ENCODE results near the gene ETHE1. TPM values are rescaled to one million over a fixed set of nuclear protein-coding genes. Genes with fewer than 3 reads are reported as not detected.

The ETHE1 gene, protein sequence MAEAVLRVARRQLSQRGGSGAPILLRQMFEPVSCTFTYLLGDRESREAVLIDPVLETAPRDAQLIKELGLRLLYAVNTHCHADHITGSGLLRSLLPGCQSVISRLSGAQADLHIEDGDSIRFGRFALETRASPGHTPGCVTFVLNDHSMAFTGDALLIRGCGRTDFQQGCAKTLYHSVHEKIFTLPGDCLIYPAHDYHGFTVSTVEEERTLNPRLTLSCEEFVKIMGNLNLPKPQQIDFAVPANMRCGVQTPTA
- 18.0 TPM for polyA plus RNA-seq (ENCODE audit: insufficient read length)

DNA sequence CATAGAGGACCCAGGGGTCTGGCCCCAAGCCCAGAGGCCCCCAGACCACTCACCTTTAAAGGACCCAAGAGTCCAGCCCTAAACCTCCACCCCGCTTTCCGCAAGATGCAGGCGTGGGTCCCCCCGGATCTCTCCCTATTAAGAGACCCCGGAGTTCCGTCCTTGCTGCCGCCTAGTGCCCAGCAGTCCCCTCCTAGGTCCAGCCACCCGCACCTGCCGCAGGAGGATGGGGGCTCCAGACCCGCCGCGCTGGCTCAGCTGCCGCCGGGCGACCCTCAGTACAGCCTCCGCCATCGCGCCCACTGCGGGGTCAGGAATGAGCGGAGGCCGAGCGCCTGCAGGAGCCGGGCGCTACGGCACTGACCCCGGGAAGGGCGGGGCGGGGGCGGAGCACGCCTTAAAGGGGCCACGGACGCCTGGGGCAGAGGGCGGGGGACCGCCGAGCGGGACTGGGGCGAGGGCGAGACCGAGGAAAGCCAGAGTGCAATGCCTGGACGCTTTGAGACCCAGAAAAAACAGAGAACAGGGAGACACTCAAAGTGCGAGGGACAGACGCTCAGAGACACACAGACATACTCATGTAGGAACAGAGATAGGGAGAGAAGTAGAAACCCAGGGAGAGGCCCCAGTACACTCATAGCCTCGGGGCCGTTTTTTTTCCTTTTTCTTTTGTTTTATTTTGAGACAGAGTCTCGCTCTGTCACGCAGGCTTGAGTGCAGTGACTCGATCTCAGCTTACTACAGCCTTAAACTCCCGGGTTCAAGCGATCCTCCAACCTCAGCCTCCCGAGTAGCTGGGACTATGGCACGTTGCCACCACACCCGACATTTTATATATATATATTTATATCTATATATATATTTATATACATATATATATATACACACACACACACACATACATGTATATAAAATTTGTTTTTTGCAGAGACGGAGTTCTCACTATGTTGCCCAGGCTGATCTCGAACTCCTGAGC is at the start of gene ETHE1:
Gene ETHE1, minus strand, starts transcription at position 318 of the 976 bp plus-strand sequence. Its CDS starts 24 bp downstream, at position 294.
- DNase-seq, result peak; percentile 81

DNA sequence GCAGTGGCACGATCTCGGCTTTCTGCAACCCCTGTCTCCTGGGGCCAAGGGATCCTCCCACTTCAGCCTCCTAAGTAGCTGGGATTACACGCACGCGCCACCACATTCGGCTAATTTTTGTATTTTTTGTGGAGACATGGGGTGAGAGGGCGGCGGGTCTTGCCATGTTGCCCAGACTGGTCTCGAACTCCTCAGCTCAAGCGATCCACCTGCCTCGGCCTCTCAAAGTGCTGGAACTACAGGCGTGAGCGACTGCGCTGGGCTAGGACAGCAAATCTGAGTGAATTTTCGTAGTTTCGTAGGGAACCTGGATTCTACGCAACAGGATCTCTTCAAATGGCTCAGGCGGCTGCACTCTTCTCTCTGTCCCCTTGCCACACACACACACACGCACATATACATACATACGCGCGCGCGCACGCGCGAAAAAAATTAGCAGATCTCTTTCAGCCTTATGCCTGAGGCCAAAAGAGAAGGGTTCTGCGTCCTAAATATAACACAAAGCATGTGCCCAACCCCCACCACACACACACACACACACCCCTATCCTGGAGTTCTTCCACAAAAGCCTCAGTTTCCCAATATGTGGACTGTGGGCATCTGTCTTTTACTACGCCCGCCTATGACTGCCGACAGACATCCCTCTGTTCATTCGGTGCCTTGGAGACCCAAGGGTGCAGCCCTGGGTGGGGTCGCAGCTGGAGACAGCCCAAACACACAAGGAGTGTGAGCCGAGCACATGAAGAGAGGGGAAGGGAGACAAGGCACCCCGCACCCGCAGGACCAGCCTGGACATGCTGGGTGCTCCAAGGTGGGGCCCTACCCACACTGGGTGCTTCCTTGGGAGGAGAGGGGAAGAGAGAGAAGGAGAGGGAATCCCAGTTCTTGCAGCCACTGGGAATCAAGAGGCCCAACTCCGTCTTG is 49.2 kb upstream of the ETHE1 start:
- no peak for DNase-seq

DNA sequence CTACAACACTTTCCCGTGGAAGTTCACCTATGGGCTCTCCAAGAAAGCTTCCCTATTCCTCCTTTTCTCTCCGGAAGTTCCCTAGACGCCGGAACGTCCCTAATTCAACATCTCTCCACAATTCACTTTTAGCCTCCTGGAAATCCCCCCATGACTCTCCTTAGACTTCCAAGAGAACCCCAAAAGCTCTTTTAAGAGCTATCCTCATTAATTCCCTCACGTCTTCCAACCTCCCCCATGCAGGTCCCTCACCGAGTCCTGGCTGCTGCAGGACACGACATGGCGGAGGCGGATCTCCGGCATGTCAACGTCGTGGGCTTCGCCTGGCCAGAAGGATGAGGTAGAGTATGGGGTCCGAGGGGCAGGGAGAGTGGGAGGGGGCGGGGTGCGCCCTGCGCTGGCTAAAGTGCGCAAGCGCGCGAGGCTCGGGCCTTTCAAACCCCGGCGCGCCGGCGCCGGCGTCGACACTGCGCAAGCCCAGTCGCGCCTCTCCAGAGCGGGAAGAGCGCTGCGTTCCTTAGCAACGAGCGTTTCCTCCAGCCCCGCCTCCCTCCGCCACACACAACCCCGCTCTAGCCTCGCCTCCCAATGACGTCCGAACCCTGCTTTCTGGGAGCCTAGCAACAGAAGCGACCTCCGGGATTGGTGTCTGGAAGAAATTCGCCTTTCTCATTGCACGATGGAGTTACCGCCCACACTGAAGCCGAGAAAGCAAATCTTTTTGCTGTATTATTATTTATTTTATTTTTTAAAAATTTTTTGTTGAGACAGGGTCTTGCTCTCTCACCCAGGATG is 48.4 kb upstream of the ETHE1 start, which contains the start of the genes PINLYP and XRCC1:
Gene PINLYP, plus strand, starts transcription at position 646 of the 795 bp plus-strand sequence. CDS start 1,391 bp downstream, outside the sequence.
Gene XRCC1, minus strand, starts transcription at position 372 of the 795 bp plus-strand sequence. Its CDS starts 69 bp downstream, at position 303.
- peak; percentile 100 for DNase-seq

DNA sequence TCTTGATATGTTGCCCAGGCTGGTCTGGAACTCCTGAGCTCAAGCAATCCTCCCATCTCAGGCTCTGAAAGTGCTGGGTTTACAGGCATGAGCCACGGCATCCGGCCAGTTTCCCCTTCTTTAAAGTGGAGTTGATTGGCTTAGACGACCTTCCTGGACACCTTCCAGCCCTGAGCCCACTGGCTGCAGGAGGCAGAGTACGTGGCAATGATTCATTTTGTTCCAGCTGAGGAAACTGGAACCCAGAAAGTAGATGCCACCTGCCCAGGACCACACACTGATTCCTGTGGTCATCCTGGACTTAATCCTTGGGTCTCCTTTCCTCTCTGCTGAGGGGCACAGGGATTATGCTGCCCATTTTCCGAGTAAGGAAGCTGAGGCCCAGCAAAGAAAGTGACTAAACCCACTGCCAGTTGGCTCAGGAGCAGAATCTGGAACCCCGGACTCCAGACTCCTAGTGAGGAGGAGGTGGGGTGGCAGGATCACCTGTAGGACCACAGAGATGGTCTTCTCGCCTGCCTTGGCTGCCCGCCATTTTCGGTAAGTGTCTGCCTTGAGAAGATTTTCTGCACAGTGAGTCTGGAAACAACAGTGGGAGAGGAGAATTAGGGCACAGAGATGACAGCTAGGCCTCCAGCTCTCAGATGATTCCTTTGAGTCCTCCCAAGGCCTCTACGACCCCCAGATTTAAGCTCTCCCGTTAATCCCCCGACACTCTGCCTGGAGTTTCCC is 47.6 kb upstream of the ETHE1 start:
- no peak for DNase-seq

DNA sequence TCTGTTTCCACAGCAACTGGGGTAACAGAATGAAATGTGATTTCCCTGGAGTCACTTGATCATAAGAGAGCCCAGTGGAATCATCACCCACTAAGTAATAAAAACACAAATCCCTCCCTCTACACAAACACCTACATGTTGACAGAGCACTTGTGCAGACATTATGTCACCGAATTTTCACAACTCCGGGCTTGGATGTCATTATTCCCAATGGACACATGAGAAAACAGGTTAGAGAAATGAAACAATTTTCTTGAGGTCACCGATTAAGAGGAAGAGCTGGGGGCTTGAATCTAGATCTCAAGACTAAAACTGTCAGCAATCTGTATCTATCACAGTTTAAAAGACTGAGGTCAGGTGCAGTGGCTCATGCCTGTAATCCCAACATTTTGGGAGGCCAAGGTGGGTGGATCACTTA is 45.2 kb upstream of the ETHE1 start:
- DNase-seq, result no peak

DNA sequence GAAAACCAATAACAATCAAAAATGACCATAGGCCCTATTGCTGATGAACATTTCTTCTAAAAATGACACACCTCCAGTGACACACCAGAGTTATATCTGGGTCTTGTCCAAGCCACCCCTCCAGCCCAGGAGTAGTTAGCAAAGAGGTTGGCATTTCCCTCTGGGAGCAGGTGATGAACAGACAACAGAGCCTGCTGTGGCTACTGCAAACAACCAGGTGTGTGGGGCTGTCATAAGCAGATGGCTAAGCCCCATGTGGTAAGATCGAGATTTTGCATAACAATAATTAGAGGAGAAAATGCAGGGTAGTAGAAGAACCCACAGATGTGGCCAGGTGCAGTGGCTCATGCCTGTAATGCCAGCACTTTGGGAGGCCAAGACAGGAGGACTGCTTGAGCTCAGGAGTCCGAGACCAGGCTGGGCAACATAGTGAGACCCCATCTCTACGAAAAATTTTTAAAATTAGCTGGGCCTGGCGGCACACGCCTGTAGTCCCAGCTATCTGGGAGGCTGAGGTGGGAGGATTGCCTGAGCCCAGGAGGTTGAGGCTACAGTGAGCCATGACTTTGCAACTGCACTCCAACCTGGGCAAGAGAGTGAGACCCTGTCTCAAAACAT is 43.3 kb upstream of the ETHE1 start:
- DNase-seq, result no peak

DNA sequence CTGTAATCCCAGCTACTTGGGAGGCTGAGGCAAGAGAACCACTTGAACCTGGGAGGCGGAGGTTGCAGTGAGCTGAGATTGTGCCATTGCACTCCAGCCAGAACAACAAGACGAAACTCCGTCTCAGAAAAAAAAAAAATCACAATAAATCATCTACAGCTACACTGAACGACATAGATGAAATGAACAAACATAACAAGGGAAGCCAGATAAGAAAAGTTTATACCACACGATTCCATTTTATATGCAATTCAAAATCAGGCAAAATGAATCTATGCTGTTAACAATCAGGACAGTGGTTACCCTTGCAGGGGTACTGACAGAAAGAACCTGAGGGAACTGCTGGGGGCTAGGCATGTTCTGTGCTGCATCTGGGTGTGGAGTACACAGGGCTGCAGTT is 42.7 kb upstream of the ETHE1 start:
- no peak for DNase-seq

DNA sequence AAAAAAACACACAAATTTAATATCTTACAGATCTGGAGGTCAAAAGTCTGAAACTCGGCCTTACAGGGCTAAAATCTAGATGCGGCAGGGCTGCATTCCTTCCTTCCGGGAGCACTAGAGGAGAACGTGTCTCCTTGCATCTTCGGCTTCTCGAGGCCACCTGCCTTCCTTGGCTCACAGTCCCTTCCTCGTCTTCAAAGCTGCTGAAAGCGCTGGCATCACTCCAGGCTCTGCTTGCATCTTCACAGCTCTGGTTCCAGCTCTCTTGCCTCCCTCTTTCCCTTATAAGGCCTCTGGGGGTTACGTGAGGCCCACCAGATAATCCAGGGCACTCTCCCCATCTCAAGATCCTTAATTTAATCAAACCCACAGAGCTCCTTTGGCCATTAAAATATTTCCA is 37.8 kb upstream of the ETHE1 start:
- no peak for DNase-seq

DNA sequence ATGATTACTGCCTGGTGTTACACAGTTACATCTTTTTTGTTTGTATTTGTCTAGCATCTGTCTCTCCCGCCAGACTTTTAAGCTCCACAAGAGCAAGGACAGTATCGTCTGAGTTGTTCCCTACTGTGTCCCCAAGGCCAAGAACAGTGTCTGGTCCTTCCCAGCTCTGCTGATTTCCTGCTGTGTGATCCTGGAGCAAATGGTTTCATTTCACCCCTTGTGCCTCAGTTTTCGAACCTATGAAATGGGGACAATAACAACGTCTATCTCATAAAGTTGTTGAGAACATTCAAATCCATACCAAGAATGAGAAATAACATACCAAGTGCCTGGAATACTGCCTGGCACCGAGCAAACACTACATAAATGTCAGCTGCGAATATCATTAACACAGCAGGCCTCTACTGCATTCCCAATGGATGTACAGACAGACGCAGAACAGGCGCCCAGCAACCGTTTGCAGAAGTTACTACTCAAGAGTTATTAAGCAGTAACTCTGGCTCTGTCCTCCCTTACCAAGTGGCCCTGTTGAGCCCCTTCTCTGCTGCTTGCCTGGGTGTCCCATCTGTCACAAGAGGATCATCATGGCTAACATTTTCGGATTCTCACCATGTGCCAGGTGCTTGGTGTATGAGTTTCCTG is 36.9 kb upstream of the ETHE1 start:
- no peak for DNase-seq

DNA sequence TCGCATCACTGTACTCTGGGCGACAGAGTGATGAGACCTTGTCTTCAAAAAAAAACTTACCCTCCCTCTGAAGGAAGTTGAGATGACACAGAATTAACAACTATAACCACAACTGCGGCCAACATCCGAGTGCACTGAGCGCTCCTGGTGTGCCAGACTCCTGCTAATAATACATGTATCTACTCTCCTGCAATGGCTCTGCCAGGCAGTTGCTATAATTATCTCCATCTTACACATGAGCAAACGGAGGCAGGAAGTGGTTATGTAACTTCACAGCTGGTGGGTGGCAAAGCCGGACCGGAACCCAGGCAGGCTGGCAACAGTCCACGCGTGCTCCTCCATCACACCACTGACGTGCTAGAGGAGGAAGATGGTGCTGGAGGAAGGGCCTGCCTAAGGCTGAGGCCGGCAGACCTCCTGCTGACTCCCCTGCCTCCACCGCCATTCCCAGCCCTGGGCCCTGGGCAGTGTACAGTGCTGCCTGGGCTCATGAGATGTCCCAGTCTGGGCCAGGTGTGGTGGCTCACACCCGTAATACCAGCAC is 35.8 kb upstream of the ETHE1 start:
- DNase-seq, result peak; percentile 67

DNA sequence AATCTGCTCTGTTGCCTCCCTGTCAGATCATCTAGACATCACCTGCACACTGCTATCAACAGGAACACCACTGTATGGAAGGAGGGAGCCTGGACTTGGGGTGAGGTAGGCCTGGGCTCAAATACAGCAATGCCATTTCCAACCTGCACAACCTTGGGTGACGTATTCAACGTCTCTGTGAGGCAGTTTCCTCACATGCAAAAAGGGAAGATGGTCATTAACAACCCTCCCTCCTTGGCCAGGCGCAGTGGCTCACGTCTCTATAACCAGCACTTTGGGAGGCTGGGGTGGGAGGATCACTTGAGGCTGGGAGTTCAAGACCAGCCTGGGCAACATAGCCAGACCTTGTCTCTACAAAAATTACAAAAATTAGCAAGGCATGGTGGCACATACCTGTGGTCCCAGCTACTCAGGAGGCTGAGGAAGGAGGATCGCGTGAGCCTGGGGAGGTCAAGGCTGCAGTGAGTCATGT is 35.3 kb upstream of the ETHE1 start:
- DNase-seq, result no peak

DNA sequence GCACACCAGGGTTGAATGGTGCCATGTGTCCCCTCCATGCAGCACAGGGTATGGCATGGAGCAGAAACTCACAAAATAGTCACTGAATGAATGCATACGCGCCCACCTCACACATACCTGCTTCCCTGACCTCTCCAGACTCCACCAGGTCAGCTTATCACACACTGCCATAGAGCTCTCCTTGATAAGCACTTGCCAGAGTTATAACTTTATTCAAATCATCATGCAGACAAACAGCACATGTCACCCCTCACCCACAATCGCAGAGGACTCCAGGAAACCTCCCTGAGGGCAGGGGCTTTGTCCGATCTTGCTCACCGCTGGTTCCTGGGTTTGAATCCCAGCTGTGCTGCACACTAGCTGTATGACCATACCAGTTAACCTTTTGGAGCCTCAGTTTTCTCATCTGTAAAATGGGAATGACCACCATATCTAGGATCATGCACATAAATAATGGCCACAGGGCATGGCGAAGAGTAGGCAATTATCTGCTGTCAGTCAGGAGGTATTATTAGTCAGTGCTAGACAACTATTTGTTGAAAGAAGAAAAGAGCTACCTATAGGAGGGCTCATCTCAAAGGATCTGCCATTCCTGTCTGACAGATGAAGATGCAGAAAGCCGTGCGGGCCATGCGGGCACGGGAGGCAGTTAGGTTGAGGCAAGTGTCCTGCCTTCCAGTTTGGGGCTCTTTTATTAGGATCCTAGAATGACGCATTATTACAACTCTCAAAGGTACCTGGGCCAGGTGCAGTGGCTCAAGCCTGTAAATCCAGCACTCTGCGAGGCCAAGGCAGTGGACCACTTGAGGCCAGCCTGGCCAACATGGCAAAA is 34.4 kb upstream of the ETHE1 start:
- no peak for DNase-seq

DNA sequence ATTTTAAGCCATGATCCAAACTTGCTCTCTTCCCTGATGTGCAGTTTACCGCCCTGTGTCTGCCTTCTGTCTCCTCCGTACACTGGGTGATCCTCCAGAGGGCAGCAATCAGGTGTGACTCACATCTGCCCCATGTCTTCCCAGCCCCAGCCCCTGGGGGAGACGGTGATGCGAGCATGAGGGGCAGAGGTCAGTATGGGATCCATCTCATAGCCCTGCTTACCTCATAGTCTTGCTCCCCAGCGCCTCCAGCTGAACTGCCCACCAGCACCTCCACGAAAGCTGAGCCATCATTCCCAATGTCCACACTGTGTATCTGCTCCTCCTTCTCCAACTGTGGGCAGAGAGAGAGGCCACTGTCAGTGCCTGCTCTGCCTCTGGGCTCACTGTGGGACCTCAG is 33.7 kb upstream of the ETHE1 start:
- DNase-seq, result no peak

DNA sequence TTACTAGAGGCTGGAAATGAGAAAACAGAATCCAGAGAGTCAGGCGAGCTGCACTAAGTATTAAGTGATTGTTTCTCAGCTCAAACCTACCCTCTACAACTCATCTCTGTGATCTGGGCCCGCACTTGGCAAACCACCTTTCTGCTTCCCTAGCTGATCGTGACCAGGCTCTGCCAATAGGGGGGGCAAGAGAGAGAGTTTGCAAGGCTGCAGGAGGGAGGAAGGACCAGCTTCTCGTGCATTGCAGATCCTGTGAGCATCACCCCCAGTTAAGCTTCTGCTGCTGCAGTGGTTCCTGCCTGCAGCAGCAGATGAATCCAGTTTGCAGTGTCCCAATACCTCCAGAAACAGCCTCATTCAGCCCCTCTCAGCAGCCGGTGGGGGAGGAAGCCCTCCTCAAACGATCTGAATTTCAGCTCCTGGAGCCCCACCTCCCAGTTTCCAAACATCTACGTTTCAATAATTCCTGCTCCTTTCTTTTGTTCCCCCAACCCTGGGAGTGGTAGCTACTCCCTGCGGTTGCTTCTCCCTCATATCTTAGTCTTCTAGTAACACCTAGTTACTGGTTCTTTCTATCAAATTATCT is 28.3 kb upstream of the ETHE1 start:
- DNase-seq, result peak; percentile 69

DNA sequence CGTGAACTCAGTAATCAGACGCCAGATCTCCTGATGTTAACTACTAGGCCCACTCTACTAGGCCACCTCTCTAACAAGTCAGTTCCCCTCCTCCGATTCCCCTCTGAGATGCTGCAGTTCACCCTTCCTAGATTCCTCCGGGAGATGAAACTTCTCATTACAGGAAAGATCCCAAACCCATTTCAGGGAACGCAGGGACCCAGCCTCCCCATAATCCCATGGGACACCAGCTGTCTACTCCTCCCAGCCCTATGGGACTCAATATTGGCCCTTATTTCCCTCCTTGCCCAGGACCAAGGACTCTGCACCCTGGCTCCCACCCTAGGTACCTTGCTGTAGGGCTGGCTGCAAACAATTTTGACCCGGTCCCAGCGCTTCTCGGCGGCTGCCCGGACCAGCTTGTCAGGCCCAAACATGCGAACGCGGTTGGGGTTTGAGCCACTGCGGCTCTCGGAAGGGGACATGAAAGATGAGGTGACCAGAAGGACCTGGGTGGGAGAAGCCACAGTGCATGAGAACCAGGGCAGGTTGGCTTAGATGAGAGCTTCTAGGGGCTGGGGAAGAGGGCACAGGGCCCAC is 27.4 kb upstream of the ETHE1 start:
- no peak for DNase-seq

DNA sequence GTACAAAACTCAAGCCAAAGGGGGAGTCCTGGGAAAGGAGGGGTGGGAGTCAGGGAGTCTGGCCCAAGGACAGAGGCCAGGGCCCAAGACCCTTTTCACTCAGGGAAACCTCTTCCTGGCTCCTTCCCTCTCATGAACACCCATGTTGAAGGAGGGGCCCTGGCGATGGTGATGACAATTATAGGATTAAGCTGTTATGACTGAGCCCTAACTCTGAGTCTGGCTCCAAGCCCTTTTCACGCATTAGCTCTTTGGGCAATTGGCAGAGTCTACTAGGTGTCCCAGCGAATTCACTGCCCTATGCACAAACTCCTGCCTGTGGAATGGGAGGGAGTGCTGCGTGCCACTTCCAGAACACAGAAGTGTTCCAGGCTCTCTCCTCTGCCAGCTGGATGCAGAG is 26.7 kb upstream of the ETHE1 start:
- DNase-seq, result no peak

DNA sequence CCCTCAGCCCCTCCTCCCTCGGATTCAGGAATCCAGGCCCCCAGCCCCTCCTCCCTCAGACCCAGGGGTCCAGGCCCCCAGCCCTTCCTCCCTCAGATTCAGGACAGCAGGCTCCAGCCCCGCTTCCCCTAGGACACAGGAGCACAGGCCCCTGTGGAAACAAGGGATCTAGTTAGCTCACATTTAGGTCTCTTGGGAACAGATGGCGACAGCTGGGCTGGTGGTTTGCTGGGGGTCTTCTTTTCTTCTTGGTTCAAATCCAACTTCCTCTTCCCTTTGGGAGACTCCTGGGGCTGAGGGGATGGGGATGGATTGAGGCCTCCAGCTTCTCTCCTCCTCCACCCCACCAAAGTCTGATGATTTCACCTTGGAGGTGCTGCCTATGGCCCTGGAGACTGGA is 25.6 kb upstream of the ETHE1 start:
- no peak for DNase-seq

DNA sequence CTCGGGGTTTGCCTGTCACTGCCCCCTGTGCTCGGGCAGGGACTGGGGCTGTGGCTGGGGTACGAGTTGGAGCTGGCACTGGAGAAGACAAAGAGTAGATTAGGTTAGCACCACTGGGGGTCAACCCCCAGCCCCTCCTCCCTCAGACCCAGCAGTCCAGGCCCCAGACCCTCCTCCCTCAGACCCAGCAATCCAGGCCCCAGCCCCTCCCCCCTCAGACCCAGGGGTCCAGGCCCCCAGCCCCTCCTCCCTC is 25.1 kb upstream of the ETHE1 start:
- DNase-seq, result no peak
